ENCODE results near the gene POLR2F. TPM values are rescaled to one million over a fixed set of nuclear protein-coding genes. Genes with fewer than 3 reads are reported as not detected.

The POLR2F gene
- total RNA-seq, 4 donors from 2014 or later, result 84.1 to 152 (median 134) TPM

- intact Hi-C loops (cut with DNase I; ENCODE audit: low total_unique reads) (no loop called here), in situ Hi-C loops (cut with MboI; ENCODE audit: low sequenced_read_pairs in 4 of 4) (no loop called here)
- no peak for DNase-seq
- no peaks in the 10 kb centered on the region for H3K36me3 ChIP-seq
- H3K9me3 ChIP-seq, result no peaks in the 10 kb centered on the region
- H3K27ac ChIP-seq, result no peak overlapping the region
- ATAC-seq, result no peak
- H3K4me3 ChIP-seq, result no peak overlapping the region
- no peak for TF ChIP-seq CTCF (IDR thresholded peaks at IDR 0.05 in 4 of 5, conservative IDR thresholded peaks at IDR 0.05 in 1 of 5)
- no peak for TF ChIP-seq POLR2A (IDR thresholded peaks at IDR 0.05)
- H3K27me3 ChIP-seq, result no peaks in the 10 kb centered on the region
- H3K4me1 ChIP-seq, result peaks cover 17 to 22% of the 10 kb centered on the region in 2 donors
These were observed 28.8 kb downstream of the POLR2F start for GRCh38 chr22:37982151-37982785.

- no peaks in the 10 kb centered on the region for H3K36me3 ChIP-seq
- peaks cover 17 to 22% of the 10 kb centered on the region in 2 donors for H3K4me1 ChIP-seq
- TF ChIP-seq CTCF (IDR thresholded peaks at IDR 0.05 in 4 of 5, conservative IDR thresholded peaks at IDR 0.05 in 1 of 5) (no peak), POLR2A (IDR thresholded peaks at IDR 0.05) (no peak)
- in situ Hi-C loops (cut with MboI; ENCODE audit: low sequenced_read_pairs in 4 of 4) (no loop called here), intact Hi-C loops (cut with DNase I; ENCODE audit: low total_unique reads) (no loop called here)
- no peak for ATAC-seq
- H3K9me3 ChIP-seq, result no peaks in the 10 kb centered on the region
- no peak overlapping the region for H3K4me3 ChIP-seq
- no peak overlapping the region for H3K27ac ChIP-seq
- DNase-seq, result no peak
- no peaks in the 10 kb centered on the region for H3K27me3 ChIP-seq
These were observed 29.7 kb downstream of the POLR2F start for GRCh38 chr22:37982938-37983859.

- in situ Hi-C loops (cut with MboI; ENCODE audit: low sequenced_read_pairs in 4 of 4), result no loop called here
- Histone ChIP-seq H3K36me3 (no peaks in the 10 kb centered on the region), H3K4me1 (peaks cover 13 to 16% of the 10 kb centered on the region in 2 donors), H3K4me3 (no peak within 1 kb of the TSS), H3K27ac (no peak within 1 kb of the TSS), H3K9me3 (no peaks in the 10 kb centered on the region), H3K27me3 (no peaks in the 10 kb centered on the region)
- TF ChIP-seq POLR2A (IDR thresholded peaks at IDR 0.05), result no peak
- no peak for TF ChIP-seq CTCF (IDR thresholded peaks at IDR 0.05 in 4 of 5, conservative IDR thresholded peaks at IDR 0.05 in 1 of 5)
- intact Hi-C loops (cut with DNase I; ENCODE audit: low total_unique reads), result no loop called here
- DNase-seq (no peak), ATAC-seq (no peak)
These were observed 30.6 kb downstream of the POLR2F start, which contains the start of gene SOX10 for GRCh38 chr22:37983860-37984791. Gene SOX10 (minus strand): TSS chr22:37984555. CDS start chr22:37983784, 771 bp downstream.

GRCh38 chr22:37985050-37985585 is 31.6 kb downstream of the POLR2F start:
- in situ Hi-C loops (cut with MboI; ENCODE audit: low sequenced_read_pairs in 4 of 4) (no loop called here), intact Hi-C loops (cut with DNase I; ENCODE audit: low total_unique reads) (no loop called here)
- Histone ChIP-seq H3K9me3 (no peaks in the 10 kb centered on the region), H3K27me3 (no peaks in the 10 kb centered on the region), H3K36me3 (no peaks in the 10 kb centered on the region), H3K27ac (no peak overlapping the region), H3K4me3 (no peak overlapping the region), H3K4me1 (peaks cover 3 to 12% of the 10 kb centered on the region in 2 donors)
- no peak for TF ChIP-seq CTCF (IDR thresholded peaks at IDR 0.05 in 4 of 5, conservative IDR thresholded peaks at IDR 0.05 in 1 of 5)
- no peak for TF ChIP-seq POLR2A (IDR thresholded peaks at IDR 0.05)
- ATAC-seq (no peak), DNase-seq (no peak)
